HG03159 (cell line): ENCODE results near the gene DUS3L.

Source experiments
- ATAC-seq: cut with Tn5 transposase; IDR thresholded peaks from one replicate; pipeline ENCODE4 v1.9.1; 2021; ENCODE audit warnings: mild to moderate bottlenecking, moderate library complexity; ENCODE audit not compliant: unreplicated experiment

DUS3L gene

DNA sequence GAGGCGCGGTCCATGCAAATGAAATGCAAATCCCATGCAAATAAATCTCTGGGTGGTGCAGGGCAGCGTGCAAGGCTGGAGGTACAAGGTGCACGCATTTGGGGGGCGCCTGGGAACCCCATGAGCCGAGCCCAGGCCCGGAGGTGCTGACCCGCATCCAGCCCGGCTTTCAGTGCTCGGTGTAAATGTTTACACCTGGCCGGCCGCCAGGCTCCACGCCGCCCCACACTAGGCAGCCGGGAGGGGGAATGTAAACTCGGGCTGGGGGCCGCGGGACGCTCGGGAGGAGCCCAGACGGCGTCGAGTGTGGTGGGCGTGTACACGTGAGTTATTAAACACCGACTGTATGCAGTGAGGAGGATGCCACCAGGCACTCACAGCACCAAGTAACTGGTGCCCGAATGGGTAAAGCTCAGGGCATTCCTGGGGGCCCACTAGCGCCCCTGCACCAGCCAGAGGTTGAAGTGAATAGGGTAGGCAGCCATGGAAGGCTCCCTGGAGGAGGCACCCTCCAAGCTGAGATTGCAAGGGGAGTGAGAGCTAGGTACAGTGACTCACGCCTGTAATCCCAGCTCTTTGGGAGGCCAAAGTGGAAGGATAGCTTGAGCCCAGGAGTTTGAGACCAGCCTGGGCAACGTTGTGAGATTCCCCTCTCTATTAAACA, 31.4 kb upstream of the DUS3L start:
- ATAC-seq, result no peak

DNA sequence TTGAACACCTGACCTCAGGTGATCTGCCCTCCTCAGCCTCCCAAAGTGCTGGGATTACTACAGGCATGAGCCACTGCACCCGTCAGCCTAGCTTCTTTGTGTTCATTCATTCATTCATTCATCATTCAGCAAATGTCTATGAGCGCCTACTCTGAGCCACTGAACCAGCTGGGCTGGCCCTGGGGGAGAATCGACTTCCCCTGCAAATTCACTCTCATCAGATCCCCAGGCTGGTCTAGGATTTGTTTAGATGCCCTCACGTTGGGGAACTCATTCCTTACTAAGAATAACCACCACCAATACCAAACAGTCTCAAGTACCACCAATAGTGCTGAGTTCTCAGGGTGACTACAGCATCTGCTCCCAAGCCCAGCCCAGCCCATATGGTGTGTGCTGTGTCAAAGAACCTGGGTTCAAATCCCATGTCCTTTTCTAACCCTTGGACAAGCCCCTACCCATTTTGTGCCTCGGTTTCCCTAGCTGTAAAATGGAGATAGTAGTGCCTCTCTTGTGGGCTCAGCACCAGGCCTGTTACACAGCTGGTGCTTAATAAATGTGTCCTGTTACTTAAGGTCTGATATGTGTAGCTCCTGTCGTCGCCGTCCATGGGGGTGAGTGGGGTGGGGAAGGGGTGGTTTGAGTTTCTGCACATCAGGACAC, 30.7 kb upstream of the DUS3L start:
- no peak for ATAC-seq

DNA sequence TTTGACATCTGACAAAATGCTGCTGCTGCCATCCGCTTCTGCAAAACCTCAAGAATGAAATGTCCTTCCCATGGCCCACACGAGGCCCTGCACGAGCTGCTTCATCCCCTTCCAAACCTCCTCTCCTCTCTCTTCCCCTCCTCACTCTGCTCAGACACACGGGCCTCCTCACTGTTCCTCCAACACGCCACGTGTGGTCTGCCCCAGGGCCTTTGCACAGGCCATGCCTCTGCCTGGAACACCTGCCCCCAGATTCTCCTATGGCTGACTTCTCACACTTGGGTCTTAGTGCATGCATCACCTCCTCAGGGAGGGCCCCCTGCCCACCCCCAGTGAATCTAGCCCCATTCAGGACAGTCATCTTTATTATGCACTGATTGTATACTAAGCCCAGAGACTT, 29.8 kb upstream of the DUS3L start:
- ATAC-seq, result no peak

DNA sequence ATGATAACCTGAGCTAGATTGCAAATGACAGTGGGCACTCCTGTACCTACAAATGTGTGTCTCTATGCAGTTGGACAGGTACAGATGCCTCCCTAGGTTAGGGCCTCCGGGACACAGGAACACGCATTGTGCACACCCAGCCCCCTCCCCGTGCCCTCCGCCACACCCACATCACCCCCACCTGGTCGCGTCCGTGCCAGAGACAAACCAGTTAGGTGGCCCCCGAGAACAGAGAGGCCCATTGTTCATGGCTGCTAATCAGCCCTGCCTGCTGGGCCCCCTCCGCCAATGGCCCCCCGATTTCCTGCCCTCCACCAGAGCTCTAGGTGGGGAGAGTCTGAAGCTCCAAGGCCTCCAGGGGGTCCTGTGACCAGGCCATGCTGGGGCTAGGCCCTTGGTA, 27.6 kb upstream of the DUS3L start:
- ATAC-seq, result no peak

DNA sequence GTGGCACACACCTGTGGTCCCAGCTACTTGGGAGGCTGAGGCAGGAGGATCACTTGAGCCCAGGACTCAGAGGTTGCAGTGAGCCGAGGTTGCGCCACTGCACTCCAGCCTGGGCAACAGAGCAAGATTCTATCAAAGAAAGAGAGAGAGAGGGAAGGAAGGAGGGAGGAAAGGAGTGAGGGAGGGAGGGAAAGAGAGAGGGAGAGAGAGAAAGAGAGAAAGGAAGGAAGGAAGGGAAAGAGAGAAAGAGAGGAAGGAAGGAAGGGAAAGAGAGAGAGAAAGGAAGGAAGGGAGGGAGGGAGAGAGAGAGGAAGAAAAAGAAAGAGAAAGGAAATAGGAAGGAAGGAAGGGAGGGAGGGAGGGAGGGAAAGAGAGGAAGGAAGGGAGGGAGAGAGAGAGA, 26.3 kb upstream of the DUS3L start:
- no peak for ATAC-seq

DNA sequence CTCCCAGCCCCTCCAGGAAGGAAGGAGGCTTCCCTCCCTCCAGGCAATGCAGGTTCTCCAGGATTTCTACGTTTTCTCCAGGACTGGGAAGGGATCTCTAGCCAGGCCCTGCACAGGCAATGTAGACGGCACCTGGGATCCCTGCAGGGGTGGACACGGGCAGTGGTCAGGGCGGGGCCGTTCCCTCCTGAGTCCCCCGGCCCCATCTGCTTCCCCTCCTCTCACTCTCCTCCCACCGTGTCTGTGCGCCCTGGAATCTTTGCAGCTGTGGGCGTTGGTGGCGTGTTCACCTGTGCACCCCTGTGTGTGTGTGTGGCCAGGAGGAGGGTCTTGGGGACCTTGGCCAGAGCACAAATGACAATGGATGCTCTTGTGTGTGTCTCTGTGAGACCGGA, 23.9 kb upstream of the DUS3L start:
- ATAC-seq, result no peak

DNA sequence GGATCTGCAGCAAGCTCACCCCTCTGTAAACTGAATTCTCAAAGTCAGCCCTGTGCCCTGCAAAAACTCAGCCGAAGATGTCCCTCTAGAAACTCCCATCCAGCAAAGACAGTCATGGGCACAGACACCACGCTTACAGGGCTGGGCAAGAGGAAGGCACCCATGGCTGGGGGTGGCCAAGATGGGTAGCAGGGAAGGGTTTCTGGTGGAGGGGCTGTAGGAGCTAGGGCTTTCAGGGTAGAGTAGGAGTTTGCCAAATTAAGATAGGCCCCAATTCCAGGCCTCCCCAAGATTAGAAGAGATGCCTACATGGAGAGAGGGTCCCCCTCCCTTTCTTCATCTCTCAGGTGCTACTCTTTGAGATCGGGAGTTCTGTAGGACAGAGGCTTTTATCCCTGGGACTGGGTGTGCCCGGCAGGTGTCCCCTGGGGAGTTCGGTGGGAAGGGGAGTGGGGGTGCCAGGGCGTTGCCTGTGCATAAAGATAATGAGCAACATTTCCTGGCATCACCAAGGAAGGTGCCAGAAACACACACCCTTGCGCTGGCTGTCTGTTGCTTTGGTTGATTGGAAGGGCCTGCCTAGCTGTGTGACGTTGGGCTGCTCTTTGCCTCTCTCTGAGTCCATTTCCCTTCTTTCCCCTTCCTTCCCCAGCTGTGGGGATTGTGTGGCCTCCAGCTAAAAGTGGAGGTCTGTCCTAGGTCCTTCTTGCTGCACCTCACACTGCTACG, 23.3 kb upstream of the DUS3L start:
- ATAC-seq, result no peak

DNA sequence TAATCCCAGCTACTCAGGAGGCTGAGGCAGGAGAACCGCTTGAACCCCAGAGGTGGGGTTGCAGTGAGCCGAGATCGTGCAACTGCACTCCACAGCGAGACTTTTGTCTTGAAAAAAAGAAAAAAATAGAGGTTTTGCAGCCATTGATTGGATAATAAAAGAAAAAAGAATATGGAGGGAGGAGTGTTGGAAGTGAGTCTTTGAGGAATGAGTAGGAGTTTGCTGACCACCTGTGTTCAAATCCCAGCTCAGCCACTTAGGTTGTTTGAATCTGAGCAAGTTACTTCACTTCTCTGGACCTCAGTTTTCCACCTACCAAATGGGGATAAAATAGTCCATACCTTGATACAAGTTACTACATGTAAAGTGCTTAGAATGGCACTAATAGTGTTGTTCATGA, 20.2 kb upstream of the DUS3L start:
- ATAC-seq, result no peak

DNA sequence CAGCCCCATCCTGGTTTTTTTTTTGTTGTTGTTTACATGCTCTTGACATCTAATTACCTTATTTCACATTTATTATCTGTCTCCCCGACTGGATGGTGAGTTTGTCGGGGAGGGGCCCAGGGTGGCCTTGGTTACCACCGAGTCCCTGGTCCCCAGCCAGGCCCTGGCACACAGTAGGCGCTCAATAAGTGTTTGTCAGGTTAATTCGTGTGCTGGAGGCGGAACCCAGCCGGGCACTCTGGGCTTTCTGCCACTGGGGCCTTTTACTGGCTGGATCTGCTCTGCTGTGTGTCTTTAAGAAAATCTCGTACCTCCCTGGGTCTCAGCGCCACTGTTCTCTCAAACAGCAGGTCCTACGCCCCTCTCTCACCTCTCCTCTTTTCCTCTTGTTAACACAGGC, 18.5 kb upstream of the DUS3L start:
- no peak for ATAC-seq

DNA sequence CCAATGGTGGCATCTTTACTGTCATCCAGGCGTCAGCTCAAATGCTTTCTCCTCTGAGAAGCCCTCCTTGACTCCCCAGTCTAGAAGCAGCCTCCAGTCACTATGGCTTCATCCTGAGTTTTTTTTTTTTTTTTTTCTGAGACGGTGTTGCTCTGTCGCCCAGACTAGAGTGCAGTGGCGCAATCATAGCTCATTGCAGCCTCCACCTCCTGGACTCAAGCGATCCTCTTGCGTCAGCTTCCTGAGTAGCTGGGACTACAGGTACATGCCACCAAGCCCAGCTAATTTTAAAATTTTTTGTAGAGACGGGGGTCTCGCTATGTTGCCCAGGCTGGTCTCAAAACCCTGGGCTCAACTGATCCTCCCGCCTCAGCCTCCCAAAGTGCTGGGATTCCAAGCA, 18.1 kb upstream of the DUS3L start:
- no peak for ATAC-seq

DNA sequence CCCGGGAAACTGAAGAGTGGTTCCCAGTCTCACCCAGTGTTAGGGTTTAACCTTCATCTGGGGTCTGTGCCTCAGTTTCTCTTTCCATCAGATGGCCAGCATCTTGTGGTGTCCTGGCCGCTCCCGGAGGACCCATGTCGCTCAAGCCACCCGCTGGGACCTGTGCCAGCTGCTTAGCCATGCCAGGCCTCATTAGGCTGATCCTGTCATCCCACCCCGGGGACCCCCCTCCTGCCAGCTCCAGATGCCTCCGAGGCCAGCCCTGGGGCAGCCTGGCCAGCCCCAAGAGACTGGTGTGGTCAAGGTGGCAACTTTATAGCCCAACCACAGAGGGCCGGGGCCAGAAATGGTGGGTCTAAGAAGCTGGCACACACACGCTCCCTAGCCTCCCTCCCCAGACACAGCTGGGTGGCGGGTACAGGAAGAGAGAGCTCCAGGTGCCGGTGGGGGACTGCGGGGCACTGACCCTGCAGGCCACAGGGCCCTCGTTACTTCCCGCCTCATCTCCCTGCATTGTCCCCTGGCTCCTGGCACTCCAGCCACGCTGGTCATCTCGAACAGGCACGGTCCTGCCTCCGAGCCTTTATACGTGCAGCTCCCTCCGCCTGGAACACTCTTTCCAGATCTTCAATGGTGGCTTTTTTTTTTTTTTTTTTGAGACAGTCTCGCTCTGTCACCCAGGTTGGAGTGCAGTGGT, 17.3 kb upstream of the DUS3L start:
- ATAC-seq, result no peak

DNA sequence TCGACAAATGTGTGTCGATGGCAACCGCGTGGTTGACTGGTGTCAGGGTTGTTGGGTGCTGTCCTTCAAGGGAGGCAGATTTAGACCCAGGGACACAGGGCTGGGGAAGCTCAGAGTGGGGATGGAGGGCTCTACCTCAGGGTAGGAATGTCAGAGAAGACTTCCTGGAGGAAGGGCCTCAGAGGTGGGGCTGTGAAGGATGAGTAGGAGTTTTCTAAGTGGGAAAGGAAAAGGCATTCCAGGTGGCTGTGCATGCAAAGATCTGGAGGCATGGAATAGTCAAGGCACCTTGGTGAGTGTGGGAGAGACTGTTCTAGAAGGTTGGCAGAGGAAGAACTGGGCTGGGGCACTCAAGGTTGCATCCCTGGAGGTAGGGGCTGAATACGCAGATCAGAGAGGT, 15.9 kb upstream of the DUS3L start:
- no peak for ATAC-seq

DNA sequence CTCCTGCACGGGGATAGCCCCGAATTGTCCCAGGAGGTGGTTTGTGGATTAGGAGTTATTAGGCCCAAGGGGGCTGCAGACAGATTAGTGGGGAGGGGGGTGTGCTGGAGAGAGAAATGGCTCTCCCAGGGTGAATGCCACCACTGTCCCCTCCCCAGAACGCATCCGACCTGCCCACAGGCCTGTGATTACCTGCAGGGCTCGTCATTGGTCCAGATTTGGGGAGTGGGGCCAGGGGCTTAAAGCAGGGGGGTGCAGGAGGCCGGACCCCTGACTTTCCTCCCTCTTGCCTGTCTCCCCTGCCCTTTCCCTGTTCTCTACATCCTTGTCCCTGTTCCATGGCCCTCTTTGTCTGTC, 15.1 kb upstream of the DUS3L start:
- no peak for ATAC-seq

DNA sequence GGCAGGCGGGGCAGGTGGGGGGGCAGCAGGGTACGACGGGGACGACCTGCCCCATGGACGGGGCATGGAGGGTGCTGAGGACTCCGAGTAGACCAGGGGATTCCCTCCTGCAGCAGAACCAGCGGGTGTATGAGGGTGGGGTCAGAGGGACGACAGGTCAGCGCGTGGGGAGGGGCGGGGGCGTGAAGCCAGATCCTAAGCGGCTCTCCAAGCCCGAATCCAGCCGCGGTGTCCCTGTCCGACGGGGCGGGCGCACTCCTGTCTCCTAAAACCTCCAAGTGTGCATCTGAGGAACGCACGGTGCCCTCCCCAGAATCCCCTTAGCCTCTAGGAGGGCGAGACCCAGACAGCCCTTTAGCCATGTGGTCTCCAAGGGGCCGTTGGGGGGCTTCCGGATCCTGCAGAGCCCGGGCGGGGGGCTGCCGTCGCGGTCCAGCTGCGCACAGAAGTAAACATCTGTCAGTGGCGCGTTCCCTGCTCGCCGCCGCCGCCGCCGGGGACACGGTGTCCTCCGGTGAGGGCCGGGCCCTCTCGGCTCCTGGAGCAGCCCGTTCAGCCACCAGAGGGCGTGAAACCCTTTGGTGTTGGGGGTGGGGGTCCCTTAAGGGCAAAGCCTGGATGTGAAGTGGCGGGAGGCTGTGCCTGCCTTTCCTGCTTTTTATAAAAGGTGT, 14.6 kb upstream of the DUS3L start:
- no peak for ATAC-seq

DNA sequence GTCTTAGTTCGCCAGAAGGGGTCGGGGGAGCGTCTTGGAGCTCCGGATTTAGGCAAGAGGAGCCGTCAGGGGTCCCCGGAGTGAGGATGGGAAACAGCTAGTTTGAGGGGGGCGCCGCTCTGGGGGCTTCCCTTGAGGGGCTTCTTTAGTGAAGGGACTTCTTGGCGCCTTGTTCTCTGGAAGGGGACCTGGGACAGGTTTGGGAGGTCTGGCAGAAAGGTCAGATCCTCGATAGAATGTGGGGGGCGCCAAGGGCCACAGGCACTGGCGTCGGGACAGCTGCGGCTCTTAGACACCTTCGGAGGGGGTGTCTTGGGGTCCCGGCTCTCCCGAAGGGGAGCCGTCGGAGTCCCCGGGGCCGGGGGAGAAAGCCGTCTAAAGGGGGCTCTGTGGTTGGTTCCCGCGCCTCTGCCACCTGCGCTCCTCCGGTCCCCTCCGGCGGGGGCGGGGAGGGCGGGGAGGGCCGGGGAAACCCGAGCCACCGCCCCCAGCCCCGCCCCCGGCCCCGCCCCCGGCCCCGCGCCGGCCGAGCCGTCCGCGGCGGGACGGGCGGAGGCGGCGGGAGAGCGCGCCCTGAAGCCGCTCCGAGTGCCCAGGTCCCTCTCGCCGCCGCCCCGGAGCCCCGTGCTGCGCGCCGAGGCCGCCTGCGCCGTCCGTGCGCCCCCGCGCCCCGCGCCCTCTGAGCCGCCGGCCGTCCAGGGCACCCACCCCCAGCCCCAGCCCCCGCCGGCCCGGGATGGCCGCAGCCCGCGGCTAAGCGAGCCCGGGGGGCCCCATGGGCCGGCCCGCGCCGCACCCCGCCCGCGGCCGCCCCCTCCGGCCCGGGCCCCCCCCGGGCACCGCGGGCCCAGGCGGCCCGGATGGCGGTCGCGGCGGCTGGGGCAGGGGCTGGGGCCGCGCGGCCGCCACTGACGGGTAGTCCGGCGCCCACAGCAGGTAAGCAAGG, 13.8 kb upstream of the DUS3L start, which contains the start of gene NRTN:
Gene NRTN, plus strand, starts transcription at position 552 of the 946 bp plus-strand sequence. CDS start 19,099 bp downstream, outside the sequence.
- no peak for ATAC-seq

DNA sequence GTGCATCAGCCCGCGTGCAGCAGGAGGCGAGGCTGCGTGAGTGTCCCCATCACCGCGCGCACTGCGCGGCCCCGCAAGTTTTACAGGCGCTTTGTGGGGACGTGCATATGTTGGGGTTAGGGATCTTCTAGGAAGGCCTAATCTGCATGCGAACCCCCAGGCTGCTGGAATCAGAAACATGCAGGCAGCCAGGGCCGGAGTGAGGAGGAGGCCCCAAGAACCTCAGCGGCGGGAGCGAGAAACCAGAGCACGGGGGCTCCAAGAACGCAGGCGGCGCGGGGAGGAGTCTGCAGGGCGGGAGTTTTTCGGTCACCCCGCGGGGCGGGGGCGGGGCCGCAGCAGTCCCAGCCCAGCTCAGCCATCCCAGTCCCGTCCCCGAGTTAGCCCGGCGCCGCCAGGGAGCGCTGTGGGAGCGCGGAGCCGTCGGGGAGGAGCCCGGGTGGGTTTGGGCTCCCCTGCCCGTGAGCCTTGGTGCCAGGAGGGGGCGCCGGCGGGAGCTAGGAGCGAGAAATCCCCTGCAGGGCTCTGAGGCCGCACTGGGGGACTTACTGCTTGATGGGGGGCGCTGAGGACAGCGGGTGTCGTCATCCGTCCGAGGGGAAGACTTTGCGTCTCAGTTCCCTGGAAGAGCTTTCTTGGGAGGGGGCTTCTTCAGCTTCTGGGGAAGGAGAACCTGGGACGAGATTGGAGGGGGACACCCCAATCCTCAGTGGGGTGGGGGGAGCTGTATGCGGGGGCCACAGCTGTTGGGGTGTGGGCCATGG, 13.0 kb upstream of the DUS3L start:
- no peak for ATAC-seq

DNA sequence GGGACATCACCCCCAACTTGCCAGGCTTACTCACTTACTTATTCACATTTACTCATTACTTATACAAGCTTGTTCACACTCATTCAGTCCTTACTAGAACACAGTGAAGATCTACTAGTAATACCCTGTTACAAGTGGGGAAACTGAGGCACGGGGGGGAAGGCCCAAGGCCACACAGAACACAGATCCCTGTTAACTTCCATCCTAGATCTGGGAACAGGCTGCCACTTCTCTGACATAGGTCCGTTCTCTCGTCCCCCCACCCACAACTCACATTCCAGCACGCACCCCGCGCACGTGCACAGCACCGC, 12.4 kb upstream of the DUS3L start:
- ATAC-seq, result no peak

DNA sequence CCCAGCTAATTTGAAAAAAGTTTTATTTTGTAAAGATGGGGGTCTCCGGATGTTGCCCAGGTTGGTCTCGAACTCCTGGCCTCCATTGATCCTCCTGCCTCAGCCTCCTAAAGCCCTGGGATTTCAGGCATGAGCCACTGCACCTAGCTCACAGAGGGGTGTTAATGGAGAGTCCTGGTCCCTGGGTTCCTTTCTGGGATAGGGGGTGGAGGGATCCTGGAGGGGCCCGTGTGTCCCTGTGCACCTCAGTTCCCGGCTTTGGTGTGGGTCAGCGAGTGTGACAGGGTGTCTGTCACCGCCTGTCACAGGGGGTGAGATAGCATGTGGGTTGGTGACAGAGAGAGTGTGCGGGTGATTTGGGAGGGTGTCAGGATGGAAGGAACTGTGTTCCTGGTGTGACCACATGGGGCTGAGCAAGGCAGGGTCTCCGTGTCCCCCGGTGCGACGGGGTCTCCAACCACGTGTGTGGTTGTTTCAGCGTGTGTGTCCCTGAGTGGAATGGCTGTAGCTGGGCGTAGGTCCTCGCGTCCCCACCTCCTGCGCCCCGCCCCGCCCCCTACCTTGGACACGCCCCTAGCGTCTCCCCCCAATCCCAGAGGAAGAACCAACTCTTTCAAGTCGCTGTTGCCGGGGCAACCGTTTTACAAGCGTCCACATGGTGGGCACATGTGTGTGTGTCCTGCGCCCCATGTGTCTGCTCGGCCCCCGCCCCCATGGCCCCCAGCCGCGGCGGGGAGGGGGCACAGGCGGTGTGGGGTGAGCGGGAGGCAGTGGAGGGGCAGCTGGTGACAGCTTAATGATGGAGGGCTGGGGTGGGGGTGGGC, 11.0 kb upstream of the DUS3L start:
- no peak for ATAC-seq
